HepG2 (cell line): ENCODE data around the gene TSC22D1. TPM values are rescaled to one million over a fixed set of nuclear protein-coding genes. Genes with fewer than 3 reads are reported as not detected.

Experiments
- CREB1 ChIP-seq, 2 experiments: fragments of 450-650 bp in 1 of 2; IDR thresholded peaks; 2 replicates each; pipeline ENCODE4 v1.6.1; 2016 to 2017; ENCODE audit warnings: control low read depth in 1 of 2, mild to moderate bottlenecking in 1 of 2, missing compliant biosample characterization in 1 of 2, missing genetic modification characterization in 1 of 2
- EP300 ChIP-seq, 3 experiments: sonication (generic) in 1 of 3; formaldehyde crosslinking in 1 of 3; IDR thresholded peaks; 2 replicates each; pipeline versions ENCODE4 v1.5.1 to v1.6.1; 2011 to 2020; ENCODE audit warnings: low read depth in 2 of 3, low read length in 2 of 3, borderline replicate concordance in 1 of 3, improper control_type of control experiment in 1 of 3, mild to moderate bottlenecking in 1 of 3, missing genetic modification reagents in 1 of 3, moderate library complexity in 1 of 3
- PHF21A ChIP-seq: sonication (generic); formaldehyde crosslinking; IDR thresholded peaks from 2 replicates; pipeline ENCODE4 v1.5.0; 2020; ENCODE audit warnings: mild to moderate bottlenecking, missing genetic modification reagents
- POLR2AphosphoS2 ChIP-seq: IDR thresholded peaks from 2 replicates; pipeline ENCODE4 v1.6.1; 2011; ENCODE audit warnings: low read depth, low read length, improper control_type of control experiment
- RBM39 ChIP-seq: fragments of 200-400 bp; formaldehyde crosslinking; IDR thresholded peaks from one replicate; pipeline ENCODE4 v1.6.1; 2018; ENCODE audit warnings: antibody characterized with exemption, mild to moderate bottlenecking, low read depth, low read length; ENCODE audit not compliant: poor library complexity, severe bottlenecking
- RFX5 ChIP-seq: IDR thresholded peaks from 2 replicates; pipeline ENCODE4 v1.6.1; 2011; ENCODE audit warnings: low read depth, low read length, improper control_type of control experiment
- TRIM24 ChIP-seq: sonication (generic); formaldehyde crosslinking; IDR thresholded peaks from 2 replicates; pipeline ENCODE4 v1.8.0; 2022; ENCODE audit warnings: mild to moderate bottlenecking, missing genetic modification reagents
- XRCC5 ChIP-seq: fragments of 200-400 bp; formaldehyde crosslinking; optimal IDR thresholded peaks from 2 replicates; pipeline ENCODE3; 2017; ENCODE audit warnings: mild to moderate bottlenecking, low read length
- ZNF501 ChIP-seq: sonication (generic); formaldehyde crosslinking; IDR thresholded peaks from 2 replicates; pipeline ENCODE4 v1.5.1; 2020; ENCODE audit warnings: mild to moderate bottlenecking, moderate library complexity, missing genetic modification reagents
- polyA plus RNA-seq, 8 experiments: library from polyadenylated mRNA; depleted of rRNA in 3 of 8; stranded (reverse) in 7 of 8; unstranded in 1 of 8; fragments of >200 nt; fragmentation: Illumina TruSeq in 4 of 8; extraction: Trizol in 4 of 8; gene quantifications; 2 replicates each; pipeline versions ENCODE4 v1.2.1 to v1.2.3, GENCODE V29; 2011 to 2016; ENCODE audit warnings: low read depth in 4 of 8, missing spikeins in 1 of 8, mixed read lengths in 1 of 8; ENCODE audit not compliant: insufficient read depth in 1 of 8
- total RNA-seq, 5 experiments: library from RNA; depleted of rRNA; stranded (reverse); fragments of >200 nt; fragmentation: Illumina TruSeq; extraction: Trizol; gene quantifications; 2 replicates each; pipeline ENCODE4 v1.2.3, GENCODE V29; 2016; ENCODE audit warnings: low read depth in 1 of 5
- TF ChIP-seq, protein P1 (sequence below): sonication (generic); formaldehyde crosslinking; IDR thresholded peaks from 2 replicates; pipeline ENCODE4 v1.5.1; 2020; ENCODE audit warnings: missing genetic modification reagents, mild to moderate bottlenecking, borderline replicate concordance
- TF ChIP-seq, protein P2 (sequence below): IDR thresholded peaks from 2 replicates; pipeline ENCODE4 v1.6.1; 2012; ENCODE audit warnings: low read depth, low read length, improper control_type of control experiment
- TF ChIP-seq, protein P3 (sequence below): sonication (generic); formaldehyde crosslinking; IDR thresholded peaks from 2 replicates; pipeline ENCODE4 v1.4.0; 2020; ENCODE audit warnings: missing genetic modification reagents
- TF ChIP-seq, protein P4 (sequence below): sonication (generic); formaldehyde crosslinking; IDR thresholded peaks from 2 replicates; pipeline ENCODE4 v1.9.0; 2022; ENCODE audit warnings: low read depth, missing genetic modification reagents
- TF ChIP-seq, protein P5 (sequence below): IDR thresholded peaks from 2 replicates; pipeline ENCODE4 v1.6.1; 2016

TSC22D1 gene
- total and polyA plus RNA-seq, 2 of the 13 experiments (the other 11 are each of a cell fraction or from before 2014, with no cell fraction given), result 18.4 to 35.7 TPM

DNA sequence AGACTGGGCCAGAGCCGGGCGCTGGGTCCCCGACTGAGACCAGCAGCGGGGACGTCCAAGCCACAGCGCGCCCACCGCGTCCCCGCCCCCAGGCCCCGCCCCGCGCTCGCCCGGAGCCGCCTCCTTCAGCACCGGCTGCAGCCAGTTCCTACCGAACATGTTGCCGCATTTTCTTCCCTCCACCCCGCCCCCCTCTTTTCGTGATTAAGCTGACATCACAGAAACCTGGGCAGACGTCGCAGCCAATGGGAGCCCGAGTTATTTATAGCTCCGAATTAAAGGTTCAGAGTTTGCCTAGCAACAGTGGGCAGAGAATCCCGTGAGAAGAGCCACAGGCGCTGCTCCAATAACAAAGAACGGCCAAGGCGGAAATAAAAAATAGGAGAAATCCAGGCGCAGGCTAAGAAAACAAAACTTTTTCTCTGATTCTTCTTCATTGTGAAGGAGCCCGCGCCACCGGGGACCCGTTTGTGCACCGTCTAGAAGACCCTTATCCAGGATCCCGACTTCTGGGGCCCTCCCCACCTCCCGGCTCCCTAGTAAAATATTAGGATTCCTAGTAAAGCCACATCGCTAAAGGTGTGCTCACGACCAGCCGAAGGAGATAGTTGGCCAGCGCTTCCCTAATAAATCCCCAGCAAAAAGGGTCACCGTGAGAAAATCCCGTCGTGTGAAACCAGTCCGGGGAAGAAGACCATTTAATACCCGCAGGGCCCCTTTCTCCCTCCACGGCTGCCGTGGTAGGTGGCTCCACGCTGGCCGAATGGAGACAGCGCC is 140.8 kb downstream of the TSC22D1 start (continued):
- TF ChIP-seq, protein P1, sequence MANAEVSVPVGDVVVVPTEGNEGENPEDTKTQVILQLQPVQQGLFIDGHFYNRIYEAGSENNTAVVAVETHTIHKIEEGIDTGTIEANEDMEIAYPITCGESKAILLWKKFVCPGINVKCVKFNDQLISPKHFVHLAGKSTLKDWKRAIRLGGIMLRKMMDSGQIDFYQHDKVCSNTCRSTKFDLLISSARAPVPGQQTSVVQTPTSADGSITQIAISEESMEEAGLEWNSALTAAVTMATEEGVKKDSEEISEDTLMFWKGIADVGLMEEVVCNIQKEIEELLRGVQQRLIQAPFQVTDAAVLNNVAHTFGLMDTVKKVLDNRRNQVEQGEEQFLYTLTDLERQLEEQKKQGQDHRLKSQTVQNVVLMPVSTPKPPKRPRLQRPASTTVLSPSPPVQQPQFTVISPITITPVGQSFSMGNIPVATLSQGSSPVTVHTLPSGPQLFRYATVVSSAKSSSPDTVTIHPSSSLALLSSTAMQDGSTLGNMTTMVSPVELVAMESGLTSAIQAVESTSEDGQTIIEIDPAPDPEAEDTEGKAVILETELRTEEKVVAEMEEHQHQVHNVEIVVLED (CRISPR knock-in tag), result no peak
- TF ChIP-seq, protein P2, sequence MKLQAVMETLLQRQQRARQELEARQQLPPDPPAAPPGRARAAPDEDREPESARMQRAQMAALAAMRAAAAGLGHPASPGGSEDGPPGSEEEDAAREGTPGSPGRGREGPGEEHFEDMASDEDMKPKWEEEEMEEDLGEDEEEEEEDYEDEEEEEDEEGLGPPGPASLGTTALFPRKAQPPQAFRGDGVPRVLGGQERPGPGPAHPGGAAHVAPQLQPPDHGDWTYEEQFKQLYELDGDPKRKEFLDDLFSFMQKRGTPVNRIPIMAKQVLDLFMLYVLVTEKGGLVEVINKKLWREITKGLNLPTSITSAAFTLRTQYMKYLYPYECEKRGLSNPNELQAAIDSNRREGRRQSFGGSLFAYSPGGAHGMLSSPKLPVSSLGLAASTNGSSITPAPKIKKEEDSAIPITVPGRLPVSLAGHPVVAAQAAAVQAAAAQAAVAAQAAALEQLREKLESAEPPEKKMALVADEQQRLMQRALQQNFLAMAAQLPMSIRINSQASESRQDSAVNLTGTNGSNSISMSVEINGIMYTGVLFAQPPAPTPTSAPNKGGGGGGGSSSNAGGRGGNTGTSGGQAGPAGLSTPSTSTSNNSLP, result peak; percentile 66
- TF ChIP-seq TRIM24 (CRISPR knock-in tag), result no peak
- TF ChIP-seq, protein P3, sequence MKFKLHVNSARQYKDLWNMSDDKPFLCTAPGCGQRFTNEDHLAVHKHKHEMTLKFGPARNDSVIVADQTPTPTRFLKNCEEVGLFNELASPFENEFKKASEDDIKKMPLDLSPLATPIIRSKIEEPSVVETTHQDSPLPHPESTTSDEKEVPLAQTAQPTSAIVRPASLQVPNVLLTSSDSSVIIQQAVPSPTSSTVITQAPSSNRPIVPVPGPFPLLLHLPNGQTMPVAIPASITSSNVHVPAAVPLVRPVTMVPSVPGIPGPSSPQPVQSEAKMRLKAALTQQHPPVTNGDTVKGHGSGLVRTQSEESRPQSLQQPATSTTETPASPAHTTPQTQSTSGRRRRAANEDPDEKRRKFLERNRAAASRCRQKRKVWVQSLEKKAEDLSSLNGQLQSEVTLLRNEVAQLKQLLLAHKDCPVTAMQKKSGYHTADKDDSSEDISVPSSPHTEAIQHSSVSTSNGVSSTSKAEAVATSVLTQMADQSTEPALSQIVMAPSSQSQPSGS, result peak; percentile 61; the same call in 1 of the 2 replicates
- TF ChIP-seq RFX5, result peak; percentile 98
- TF ChIP-seq CREB1 (IDR thresholded peaks at IDR 0.05), result peak; percentile 71
- TF ChIP-seq CREB1 (CRISPR knock-in tag; IDR thresholded peaks at IDR 0.05), result peak; percentile 87
- peak; percentile 61; the same call in 1 of the 2 replicates for TF ChIP-seq PHF21A (CRISPR knock-in tag)
- peak in 1 of 2 experiments; percentile 87; a peak in 2 of 4 replicates for TF ChIP-seq EP300 (IDR thresholded peaks at IDR 0.05; ENCODE audit: low read depth in 2 of 2, low read length in 2 of 2)
- no peak for TF ChIP-seq EP300 (CRISPR knock-in tag; IDR thresholded peaks at IDR 0.05; ENCODE audit: borderline replicate concordance)
- TF ChIP-seq, protein P4, sequence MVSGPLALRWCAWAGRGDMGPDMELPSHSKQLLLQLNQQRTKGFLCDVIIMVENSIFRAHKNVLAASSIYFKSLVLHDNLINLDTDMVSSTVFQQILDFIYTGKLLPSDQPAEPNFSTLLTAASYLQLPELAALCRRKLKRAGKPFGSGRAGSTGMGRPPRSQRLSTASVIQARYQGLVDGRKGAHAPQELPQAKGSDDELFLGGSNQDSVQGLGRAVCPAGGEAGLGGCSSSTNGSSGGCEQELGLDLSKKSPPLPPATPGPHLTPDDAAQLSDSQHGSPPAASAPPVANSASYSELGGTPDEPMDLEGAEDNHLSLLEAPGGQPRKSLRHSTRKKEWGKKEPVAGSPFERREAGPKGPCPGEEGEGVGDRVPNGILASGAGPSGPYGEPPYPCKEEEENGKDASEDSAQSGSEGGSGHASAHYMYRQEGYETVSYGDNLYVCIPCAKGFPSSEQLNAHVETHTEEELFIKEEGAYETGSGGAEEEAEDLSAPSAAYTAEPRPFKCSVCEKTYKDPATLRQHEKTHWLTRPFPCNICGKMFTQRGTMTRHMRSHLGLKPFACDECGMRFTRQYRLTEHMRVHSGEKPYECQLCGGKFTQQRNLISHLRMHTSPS (CRISPR knock-in tag), result no peak
- TF ChIP-seq ZNF501 (CRISPR knock-in tag), result 0 out of 2 replicates have a peak, but pooled peaks have one; percentile 35
- TF ChIP-seq XRCC5, result no peak
- TF ChIP-seq, protein P5, sequence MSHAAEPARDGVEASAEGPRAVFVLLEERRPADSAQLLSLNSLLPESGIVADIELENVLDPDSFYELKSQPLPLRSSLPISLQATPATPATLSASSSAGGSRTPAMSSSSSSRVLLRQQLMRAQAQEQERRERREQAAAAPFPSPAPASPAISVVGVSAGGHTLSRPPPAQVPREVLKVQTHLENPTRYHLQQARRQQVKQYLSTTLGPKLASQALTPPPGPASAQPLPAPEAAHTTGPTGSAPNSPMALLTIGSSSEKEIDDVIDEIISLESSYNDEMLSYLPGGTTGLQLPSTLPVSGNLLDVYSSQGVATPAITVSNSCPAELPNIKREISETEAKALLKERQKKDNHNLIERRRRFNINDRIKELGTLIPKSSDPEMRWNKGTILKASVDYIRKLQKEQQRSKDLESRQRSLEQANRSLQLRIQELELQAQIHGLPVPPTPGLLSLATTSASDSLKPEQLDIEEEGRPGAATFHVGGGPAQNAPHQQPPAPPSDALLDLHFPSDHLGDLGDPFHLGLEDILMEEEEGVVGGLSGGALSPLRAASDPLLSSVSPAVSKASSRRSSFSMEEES (CRISPR knock-in tag), result no peak
- TF ChIP-seq RBM39, result peak; percentile 45
- TF ChIP-seq POLR2AphosphoS2, result 0 out of 2 replicates have a peak, but pooled peaks have one; percentile 66
